H1 (cell line): ENCODE measurements around the gene GPR143.

ENCODE experiments used
- CHD1 ChIP-seq: IDR thresholded peaks from 2 replicates; pipeline ENCODE4 v1.6.1; 2012; ENCODE audit warnings: low read depth, low read length, improper control_type of control experiment
- FOSL1 ChIP-seq: IDR thresholded peaks from 2 replicates; pipeline ENCODE4 v1.6.1; 2011; ENCODE audit warnings: mild to moderate bottlenecking, low read depth, low read length, moderate library complexity; ENCODE audit not compliant: insufficient read depth
- POLR2A ChIP-seq, 2 experiments: IDR thresholded peaks; 1 replicate in 1 of 2; 2 replicates in 1 of 2; pipeline ENCODE4 v1.6.1; 2011; ENCODE audit warnings: low read depth in 2 of 2, low read length in 2 of 2, mild to moderate bottlenecking in 2 of 2; ENCODE audit errors: control extremely low read depth in 1 of 2
- SIX5 ChIP-seq: IDR thresholded peaks from 2 replicates; pipeline ENCODE4 v1.6.1; 2011; ENCODE audit warnings: mild to moderate bottlenecking, low read depth, low read length
- TF ChIP-seq, protein P1 (sequence below): fragments of 300-600 bp; sonication (generic); IDR thresholded peaks from 2 replicates; pipeline ENCODE4 v1.7.1; 2012; ENCODE audit warnings: low read length, moderate library complexity, mild to moderate bottlenecking, inconsistent platforms; ENCODE audit not compliant: insufficient replicate concordance

DNA sequence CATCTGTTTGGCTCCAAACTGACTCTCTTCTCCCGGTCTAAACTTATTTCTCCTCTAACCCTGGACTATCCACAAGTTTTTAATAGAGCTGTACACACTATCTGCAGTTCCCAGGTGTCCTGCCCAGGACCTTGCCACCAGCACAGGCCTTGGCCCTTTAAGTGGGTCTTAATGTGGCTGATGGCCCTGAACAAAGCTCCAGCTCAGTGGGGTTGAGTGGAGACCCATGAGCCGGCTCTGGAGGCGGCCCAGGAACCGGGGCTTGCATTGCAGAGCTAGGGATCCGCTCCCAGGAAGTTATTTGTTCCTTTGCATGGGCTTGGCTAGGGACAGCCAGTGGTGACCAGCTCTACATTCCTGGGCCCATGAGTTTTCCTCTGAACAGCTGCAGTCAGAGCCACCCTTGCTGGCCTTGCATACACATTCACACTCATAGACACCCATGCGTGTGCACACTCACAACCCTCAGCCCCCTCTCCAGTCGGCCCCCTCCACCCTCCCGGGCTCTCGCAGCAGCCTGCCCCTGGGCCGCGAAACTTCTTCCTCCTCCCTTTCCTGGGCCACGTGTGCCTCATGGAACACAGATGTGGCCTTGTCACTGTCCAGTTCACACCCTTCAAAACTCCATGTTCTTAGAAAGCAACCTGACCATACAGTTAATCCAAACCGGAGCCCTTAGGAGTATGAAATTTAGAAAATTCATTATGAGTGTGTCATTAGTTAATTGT is 58.2 kb downstream of the GPR143 start:
- TF ChIP-seq CHD1 (no peak), SIX5 (no peak), POLR2A (IDR thresholded peaks at IDR 0.05; ENCODE audit: control extremely low read depth in 1 of 2, low read depth in 2 of 2, low read length in 2 of 2) (no peak), FOSL1 (no peak)
- TF ChIP-seq, protein P1, sequence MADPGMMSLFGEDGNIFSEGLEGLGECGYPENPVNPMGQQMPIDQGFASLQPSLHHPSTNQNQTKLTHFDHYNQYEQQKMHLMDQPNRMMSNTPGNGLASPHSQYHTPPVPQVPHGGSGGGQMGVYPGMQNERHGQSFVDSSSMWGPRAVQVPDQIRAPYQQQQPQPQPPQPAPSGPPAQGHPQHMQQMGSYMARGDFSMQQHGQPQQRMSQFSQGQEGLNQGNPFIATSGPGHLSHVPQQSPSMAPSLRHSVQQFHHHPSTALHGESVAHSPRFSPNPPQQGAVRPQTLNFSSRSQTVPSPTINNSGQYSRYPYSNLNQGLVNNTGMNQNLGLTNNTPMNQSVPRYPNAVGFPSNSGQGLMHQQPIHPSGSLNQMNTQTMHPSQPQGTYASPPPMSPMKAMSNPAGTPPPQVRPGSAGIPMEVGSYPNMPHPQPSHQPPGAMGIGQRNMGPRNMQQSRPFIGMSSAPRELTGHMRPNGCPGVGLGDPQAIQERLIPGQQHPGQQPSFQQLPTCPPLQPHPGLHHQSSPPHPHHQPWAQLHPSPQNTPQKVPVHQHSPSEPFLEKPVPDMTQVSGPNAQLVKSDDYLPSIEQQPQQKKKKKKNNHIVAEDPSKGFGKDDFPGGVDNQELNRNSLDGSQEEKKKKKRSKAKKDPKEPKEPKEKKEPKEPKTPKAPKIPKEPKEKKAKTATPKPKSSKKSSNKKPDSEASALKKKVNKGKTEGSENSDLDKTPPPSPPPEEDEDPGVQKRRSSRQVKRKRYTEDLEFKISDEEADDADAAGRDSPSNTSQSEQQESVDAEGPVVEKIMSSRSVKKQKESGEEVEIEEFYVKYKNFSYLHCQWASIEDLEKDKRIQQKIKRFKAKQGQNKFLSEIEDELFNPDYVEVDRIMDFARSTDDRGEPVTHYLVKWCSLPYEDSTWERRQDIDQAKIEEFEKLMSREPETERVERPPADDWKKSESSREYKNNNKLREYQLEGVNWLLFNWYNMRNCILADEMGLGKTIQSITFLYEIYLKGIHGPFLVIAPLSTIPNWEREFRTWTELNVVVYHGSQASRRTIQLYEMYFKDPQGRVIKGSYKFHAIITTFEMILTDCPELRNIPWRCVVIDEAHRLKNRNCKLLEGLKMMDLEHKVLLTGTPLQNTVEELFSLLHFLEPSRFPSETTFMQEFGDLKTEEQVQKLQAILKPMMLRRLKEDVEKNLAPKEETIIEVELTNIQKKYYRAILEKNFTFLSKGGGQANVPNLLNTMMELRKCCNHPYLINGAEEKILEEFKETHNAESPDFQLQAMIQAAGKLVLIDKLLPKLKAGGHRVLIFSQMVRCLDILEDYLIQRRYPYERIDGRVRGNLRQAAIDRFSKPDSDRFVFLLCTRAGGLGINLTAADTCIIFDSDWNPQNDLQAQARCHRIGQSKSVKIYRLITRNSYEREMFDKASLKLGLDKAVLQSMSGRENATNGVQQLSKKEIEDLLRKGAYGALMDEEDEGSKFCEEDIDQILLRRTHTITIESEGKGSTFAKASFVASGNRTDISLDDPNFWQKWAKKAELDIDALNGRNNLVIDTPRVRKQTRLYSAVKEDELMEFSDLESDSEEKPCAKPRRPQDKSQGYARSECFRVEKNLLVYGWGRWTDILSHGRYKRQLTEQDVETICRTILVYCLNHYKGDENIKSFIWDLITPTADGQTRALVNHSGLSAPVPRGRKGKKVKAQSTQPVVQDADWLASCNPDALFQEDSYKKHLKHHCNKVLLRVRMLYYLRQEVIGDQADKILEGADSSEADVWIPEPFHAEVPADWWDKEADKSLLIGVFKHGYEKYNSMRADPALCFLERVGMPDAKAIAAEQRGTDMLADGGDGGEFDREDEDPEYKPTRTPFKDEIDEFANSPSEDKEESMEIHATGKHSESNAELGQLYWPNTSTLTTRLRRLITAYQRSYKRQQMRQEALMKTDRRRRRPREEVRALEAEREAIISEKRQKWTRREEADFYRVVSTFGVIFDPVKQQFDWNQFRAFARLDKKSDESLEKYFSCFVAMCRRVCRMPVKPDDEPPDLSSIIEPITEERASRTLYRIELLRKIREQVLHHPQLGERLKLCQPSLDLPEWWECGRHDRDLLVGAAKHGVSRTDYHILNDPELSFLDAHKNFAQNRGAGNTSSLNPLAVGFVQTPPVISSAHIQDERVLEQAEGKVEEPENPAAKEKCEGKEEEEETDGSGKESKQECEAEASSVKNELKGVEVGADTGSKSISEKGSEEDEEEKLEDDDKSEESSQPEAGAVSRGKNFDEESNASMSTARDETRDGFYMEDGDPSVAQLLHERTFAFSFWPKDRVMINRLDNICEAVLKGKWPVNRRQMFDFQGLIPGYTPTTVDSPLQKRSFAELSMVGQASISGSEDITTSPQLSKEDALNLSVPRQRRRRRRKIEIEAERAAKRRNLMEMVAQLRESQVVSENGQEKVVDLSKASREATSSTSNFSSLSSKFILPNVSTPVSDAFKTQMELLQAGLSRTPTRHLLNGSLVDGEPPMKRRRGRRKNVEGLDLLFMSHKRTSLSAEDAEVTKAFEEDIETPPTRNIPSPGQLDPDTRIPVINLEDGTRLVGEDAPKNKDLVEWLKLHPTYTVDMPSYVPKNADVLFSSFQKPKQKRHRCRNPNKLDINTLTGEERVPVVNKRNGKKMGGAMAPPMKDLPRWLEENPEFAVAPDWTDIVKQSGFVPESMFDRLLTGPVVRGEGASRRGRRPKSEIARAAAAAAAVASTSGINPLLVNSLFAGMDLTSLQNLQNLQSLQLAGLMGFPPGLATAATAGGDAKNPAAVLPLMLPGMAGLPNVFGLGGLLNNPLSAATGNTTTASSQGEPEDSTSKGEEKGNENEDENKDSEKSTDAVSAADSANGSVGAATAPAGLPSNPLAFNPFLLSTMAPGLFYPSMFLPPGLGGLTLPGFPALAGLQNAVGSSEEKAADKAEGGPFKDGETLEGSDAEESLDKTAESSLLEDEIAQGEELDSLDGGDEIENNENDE = no peak
